Naive B cell (primary cell): ENCODE results near the gene AOX1. TPM values are rescaled to one million over a fixed set of nuclear protein-coding genes. Genes with fewer than 3 reads are reported as not detected.
A peak's percentile ranks its signal among the peaks of the same experiment; 100 is the strongest.

Experiments
- ATAC-seq, 2 donors: fragments of 150-1000 bp; cut with Tn5 transposase; 2 replicates each; pipeline ENCODE4 v1.10.0; 2021; ENCODE audit warnings: low read depth in 2 of 2, mild to moderate bottlenecking in 2 of 2, moderate library complexity in 2 of 2
- DNase-seq: peaks from one replicate; pipeline ENCODE4 v3.0.0; 2022
- H3K27ac Mint-ChIP-seq, 6 donors: one replicate each; pipeline ENCODE4 v1.8.0; 2020 to 2022; ENCODE audit warnings: mild to moderate bottlenecking in 6 of 6, mixed read lengths in 6 of 6, moderate library complexity in 5 of 6, inconsistent platforms in 2 of 6
- H3K27me3 Mint-ChIP-seq, 3 donors: one replicate each; pipeline ENCODE4 v1.8.0; 2021 to 2022; ENCODE audit warnings: mixed read lengths in 3 of 3, mild to moderate bottlenecking in 1 of 3
- H3K36me3 Mint-ChIP-seq, 2 donors: one replicate each; pipeline ENCODE4 v1.8.0; 2020 to 2022; ENCODE audit warnings: mixed read lengths in 2 of 2, inconsistent platforms in 1 of 2, mild to moderate bottlenecking in 1 of 2
- H3K4me1 Mint-ChIP-seq, 3 donors: one replicate each; pipeline ENCODE4 v1.8.0; 2020 to 2022; ENCODE audit warnings: mixed read lengths in 3 of 3, inconsistent platforms in 1 of 3, mild to moderate bottlenecking in 1 of 3, moderate library complexity in 1 of 3
- H3K4me3 Mint-ChIP-seq, 8 donors: one replicate each; pipeline ENCODE4 v1.8.0; 2020 to 2022; ENCODE audit warnings: mild to moderate bottlenecking in 8 of 8, mixed read lengths in 8 of 8, moderate library complexity in 8 of 8, inconsistent platforms in 2 of 8
- H3K9me3 Mint-ChIP-seq, 7 donors: one replicate each; pipeline ENCODE4 v1.8.0; 2020 to 2022; ENCODE audit warnings: mixed read lengths in 7 of 7, mild to moderate bottlenecking in 5 of 7, inconsistent platforms in 2 of 7, moderate library complexity in 1 of 7
- polyA plus RNA-seq, 6 donors: library from polyadenylated mRNA; unstranded; fragments of 300-500 nt; fragmentation: Illumina TruSeq; gene quantifications; one replicate each; pipeline ENCODE4 v1.2.3, GENCODE V29; 2021; ENCODE audit warnings: low read depth in 6 of 6

Gene AOX1
- polyA plus RNA-seq, 6 donors from 2014 or later = 0.45 TPM; not detected in 5

- H3K4me1 Mint-ChIP-seq = peaks cover 0 to 7% (median 3%) of the 10 kb centered on the region in 3 donors
- H3K9me3 Mint-ChIP-seq = no peaks in the 10 kb centered on the region
- H3K4me3 Mint-ChIP-seq = no peak overlapping the region
- no peak for DNase-seq
- H3K27ac Mint-ChIP-seq = peak overlapping the region in 2 of 6 donors; percentile 0 to 26
- H3K27me3 Mint-ChIP-seq = peaks cover 0 to 5% (median 0%) of the 10 kb centered on the region in 3 donors
- no peak for ATAC-seq
- no peaks in the 10 kb centered on the region for H3K36me3 Mint-ChIP-seq
Measured at GRCh38 chr2:200693836-200694470, 108.1 kb downstream of the AOX1 start.

- peaks cover 0 to 5% (median 0%) of the 10 kb centered on the region in 3 donors for H3K27me3 Mint-ChIP-seq
- ATAC-seq (peak; percentile 64 to 68), DNase-seq (peak; percentile 24)
- peak overlapping the region in 2 of 6 donors; percentile 53 to 95 for H3K27ac Mint-ChIP-seq
- no peaks in the 10 kb centered on the region for H3K9me3 Mint-ChIP-seq
- no peaks in the 10 kb centered on the region for H3K36me3 Mint-ChIP-seq
- H3K4me3 Mint-ChIP-seq = peak overlapping the region in 1 of 8 donors; percentile 78
- peaks cover 0 to 8% (median 7%) of the 10 kb centered on the region in 3 donors for H3K4me1 Mint-ChIP-seq
Measured at GRCh38 chr2:200695191-200695590, 109.4 kb downstream of the AOX1 start.

- DNase-seq = peak; percentile 42
- H3K27ac Mint-ChIP-seq = peak overlapping the region in 1 of 6 donors; percentile 13
- ATAC-seq = peak; percentile 88 to 90
- peaks cover 0 to 8% (median 7%) of the 10 kb centered on the region in 3 donors for H3K4me1 Mint-ChIP-seq
- H3K4me3 Mint-ChIP-seq = no peak overlapping the region
- no peaks in the 10 kb centered on the region for H3K9me3 Mint-ChIP-seq
- no peaks in the 10 kb centered on the region for H3K36me3 Mint-ChIP-seq
- H3K27me3 Mint-ChIP-seq = peaks cover 0 to 5% (median 0%) of the 10 kb centered on the region in 3 donors
Measured at GRCh38 chr2:200695601-200696000, 109.8 kb downstream of the AOX1 start.

GRCh38 chr2:200698217-200698616 is 112.4 kb downstream of the AOX1 start:
- peaks cover 0 to 8% (median 7%) of the 10 kb centered on the region in 3 donors for H3K4me1 Mint-ChIP-seq
- no peak for ATAC-seq

GRCh38 chr2:200699310-200699709 is 113.5 kb downstream of the AOX1 start:
- no peak overlapping the region for H3K27ac Mint-ChIP-seq

More at GRCh38 chr2:200698217-200698616, 112.4 kb downstream of the AOX1 start:
- Mint-ChIP-seq H3K4me3 (peak overlapping the region in 1 of 8 donors; percentile 27), H3K36me3 (no peaks in the 10 kb centered on the region), H3K9me3 (no peaks in the 10 kb centered on the region), H3K27ac (peak overlapping the region in 1 of 6 donors; percentile 30), H3K27me3 (peaks cover 0 to 5% (median 0%) of the 10 kb centered on the region in 3 donors)
- no peak for DNase-seq

GRCh38 chr2:200700856-200701255 is 115.0 kb downstream of the AOX1 start:
- Mint-ChIP-seq H3K4me1 (peaks cover 0 to 8% (median 0%) of the 10 kb centered on the region in 3 donors), H3K27ac (peak overlapping the region in 1 of 6 donors; percentile 33), H3K36me3 (no peaks in the 10 kb centered on the region), H3K27me3 (no peaks in the 10 kb centered on the region), H3K4me3 (no peak overlapping the region), H3K9me3 (no peaks in the 10 kb centered on the region)
- DNase-seq = no peak
- no peak for ATAC-seq

More at GRCh38 chr2:200699310-200699709, 113.5 kb downstream of the AOX1 start:
- H3K9me3 Mint-ChIP-seq = no peaks in the 10 kb centered on the region
- ATAC-seq = no peak
- H3K4me3 Mint-ChIP-seq = no peak overlapping the region
- no peak for DNase-seq
- H3K27me3 Mint-ChIP-seq = peaks cover 0 to 3% (median 0%) of the 10 kb centered on the region in 3 donors
- no peaks in the 10 kb centered on the region for H3K36me3 Mint-ChIP-seq
- peaks cover 0 to 8% (median 3%) of the 10 kb centered on the region in 3 donors for H3K4me1 Mint-ChIP-seq

- Mint-ChIP-seq H3K36me3 (no peaks in the 10 kb centered on the region), H3K27me3 (no peaks in the 10 kb centered on the region), H3K4me1 (peaks cover 0 to 8% (median 0%) of the 10 kb centered on the region in 3 donors), H3K27ac (no peak overlapping the region), H3K9me3 (no peaks in the 10 kb centered on the region), H3K4me3 (no peak overlapping the region)
- no peak for DNase-seq
- no peak for ATAC-seq
Measured at GRCh38 chr2:200702044-200702443, 116.2 kb downstream of the AOX1 start.

- H3K9me3 Mint-ChIP-seq = no peaks in the 10 kb centered on the region
- ATAC-seq = no peak
- no peak overlapping the region for H3K4me3 Mint-ChIP-seq
- peak overlapping the region in 1 of 6 donors; percentile 63 for H3K27ac Mint-ChIP-seq
- no peaks in the 10 kb centered on the region for H3K36me3 Mint-ChIP-seq
- peaks cover 0 to 8% (median 0%) of the 10 kb centered on the region in 3 donors for H3K4me1 Mint-ChIP-seq
- DNase-seq = no peak
- H3K27me3 Mint-ChIP-seq = no peaks in the 10 kb centered on the region
Measured at GRCh38 chr2:200702646-200703118, 116.9 kb downstream of the AOX1 start.

- ATAC-seq (peak in 1 of 2 donors; percentile 52), DNase-seq (peak; percentile 25)
- Mint-ChIP-seq H3K4me3 (no peak overlapping the region), H3K9me3 (no peaks in the 10 kb centered on the region), H3K36me3 (no peaks in the 10 kb centered on the region), H3K27me3 (peaks cover 0 to 4% (median 0%) of the 10 kb centered on the region in 3 donors), H3K4me1 (peaks cover 0 to 8% (median 0%) of the 10 kb centered on the region in 3 donors), H3K27ac (no peak overlapping the region)
Measured at GRCh38 chr2:200703127-200703925, 117.5 kb downstream of the AOX1 start.

GRCh38 chr2:200703926-200704637 is 118.3 kb downstream of the AOX1 start:
- Mint-ChIP-seq H3K27ac (peak overlapping the region in 1 of 6 donors; percentile 2), H3K4me3 (no peak overlapping the region), H3K9me3 (no peaks in the 10 kb centered on the region), H3K4me1 (peaks cover 0 to 5% (median 0%) of the 10 kb centered on the region in 3 donors), H3K27me3 (peaks cover 0 to 8% (median 0%) of the 10 kb centered on the region in 3 donors), H3K36me3 (no peaks in the 10 kb centered on the region)
- no peak for DNase-seq
- no peak for ATAC-seq

GRCh38 chr2:200705305-200706041 is 119.7 kb downstream of the AOX1 start:
- ATAC-seq = no peak
- Mint-ChIP-seq H3K36me3 (no peaks in the 10 kb centered on the region), H3K4me1 (no peaks in the 10 kb centered on the region), H3K4me3 (no peak overlapping the region), H3K27ac (peak overlapping the region in 2 of 6 donors; percentile 13 to 54), H3K9me3 (no peaks in the 10 kb centered on the region), H3K27me3 (peaks cover 0 to 8% (median 0%) of the 10 kb centered on the region in 3 donors)
- DNase-seq = no peak

GRCh38 chr2:200708943-200709342 is 123.1 kb downstream of the AOX1 start:
- Mint-ChIP-seq H3K27me3 (peaks cover 0 to 8% (median 0%) of the 10 kb centered on the region in 3 donors), H3K9me3 (no peaks in the 10 kb centered on the region), H3K36me3 (no peaks in the 10 kb centered on the region), H3K4me1 (peaks cover 6 to 12% (median 7%) of the 10 kb centered on the region in 3 donors), H3K27ac (peak overlapping the region in 1 of 6 donors; percentile 69), H3K4me3 (no peak overlapping the region)
- no peak for ATAC-seq
- no peak for DNase-seq
